GM12891 (cell line): ENCODE data around the gene KLF9.

Experiments
- DNase-seq: peaks from one replicate; pipeline ENCODE4 v3.0.0; 2011; ENCODE audit warnings: low spot score; ENCODE audit not compliant: insufficient read length
- FAIRE-seq: peaks from 2 replicates; lab custom pipeline; 2011; peaks lifted over from hg19 to GRCh38; lab: Jason Lieb, UNC
- PAX5 ChIP-seq: IDR thresholded peaks from 2 replicates; pipeline ENCODE4 v1.6.1; 2011; ENCODE audit warnings: low read length, moderate library complexity, mild to moderate bottlenecking; ENCODE audit not compliant: insufficient read depth, severe bottlenecking
- POLR2A ChIP-seq: IDR thresholded peaks from 2 replicates; pipeline ENCODE4 v1.6.1; 2011; ENCODE audit warnings: low read depth, low read length, control low read depth
- POLR2AphosphoS5 ChIP-seq: IDR thresholded peaks from 2 replicates; pipeline ENCODE4 v1.6.1; 2011; ENCODE audit warnings: low read depth, low read length, control low read depth
- POU2F2 ChIP-seq: IDR thresholded peaks from 2 replicates; pipeline ENCODE4 v1.6.1; 2011; ENCODE audit warnings: low read depth, mild to moderate bottlenecking, control low read depth, low read length, moderate library complexity
- SPI1 ChIP-seq: IDR thresholded peaks from 2 replicates; pipeline ENCODE4 v1.6.1; 2011; ENCODE audit warnings: low read depth, low read length, control low read depth
- TAF1 ChIP-seq: IDR thresholded peaks from 2 replicates; pipeline ENCODE4 v1.6.1; 2011; ENCODE audit warnings: low read depth, low read length, control low read depth

The KLF9 gene

DNA sequence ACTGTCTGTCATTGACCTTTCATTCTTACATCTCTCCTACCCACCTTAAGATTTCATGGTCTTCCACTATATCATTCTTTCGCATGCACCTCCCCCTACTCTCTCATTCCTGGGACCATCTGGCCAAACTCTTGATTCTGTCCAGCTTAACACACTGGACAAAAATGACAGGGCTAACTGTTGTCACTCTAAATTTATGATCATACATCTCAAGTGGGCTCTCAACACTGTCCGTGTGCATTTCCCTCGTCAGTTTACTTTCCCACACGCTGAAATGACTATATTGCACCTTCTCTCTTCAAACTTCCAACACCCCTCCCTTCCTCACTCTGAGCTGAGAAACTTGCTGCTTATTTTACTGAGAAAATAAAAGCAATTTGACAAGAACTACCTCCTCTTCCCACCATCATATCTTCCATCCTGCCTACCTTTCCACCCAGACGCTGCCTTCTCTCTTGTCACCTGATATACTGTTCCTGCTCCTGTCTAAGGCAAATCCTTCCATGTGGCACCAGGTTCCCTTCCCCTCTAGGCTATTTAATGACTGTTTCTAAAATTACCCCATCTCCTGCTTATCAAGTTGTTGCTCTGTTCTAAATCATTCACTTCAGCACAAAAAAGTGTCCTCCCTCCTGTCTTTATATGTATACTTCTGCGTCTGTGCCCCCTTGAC is 8.1 kb upstream of the KLF9 start:
- FAIRE-seq (no peak), DNase-seq (no peak)
- no peak for TF ChIP-seq POLR2AphosphoS5
- no peak for TF ChIP-seq POU2F2
- TF ChIP-seq POLR2A: no peak
- no peak for TF ChIP-seq PAX5
- no peak for TF ChIP-seq SPI1
- no peak for TF ChIP-seq TAF1

DNA sequence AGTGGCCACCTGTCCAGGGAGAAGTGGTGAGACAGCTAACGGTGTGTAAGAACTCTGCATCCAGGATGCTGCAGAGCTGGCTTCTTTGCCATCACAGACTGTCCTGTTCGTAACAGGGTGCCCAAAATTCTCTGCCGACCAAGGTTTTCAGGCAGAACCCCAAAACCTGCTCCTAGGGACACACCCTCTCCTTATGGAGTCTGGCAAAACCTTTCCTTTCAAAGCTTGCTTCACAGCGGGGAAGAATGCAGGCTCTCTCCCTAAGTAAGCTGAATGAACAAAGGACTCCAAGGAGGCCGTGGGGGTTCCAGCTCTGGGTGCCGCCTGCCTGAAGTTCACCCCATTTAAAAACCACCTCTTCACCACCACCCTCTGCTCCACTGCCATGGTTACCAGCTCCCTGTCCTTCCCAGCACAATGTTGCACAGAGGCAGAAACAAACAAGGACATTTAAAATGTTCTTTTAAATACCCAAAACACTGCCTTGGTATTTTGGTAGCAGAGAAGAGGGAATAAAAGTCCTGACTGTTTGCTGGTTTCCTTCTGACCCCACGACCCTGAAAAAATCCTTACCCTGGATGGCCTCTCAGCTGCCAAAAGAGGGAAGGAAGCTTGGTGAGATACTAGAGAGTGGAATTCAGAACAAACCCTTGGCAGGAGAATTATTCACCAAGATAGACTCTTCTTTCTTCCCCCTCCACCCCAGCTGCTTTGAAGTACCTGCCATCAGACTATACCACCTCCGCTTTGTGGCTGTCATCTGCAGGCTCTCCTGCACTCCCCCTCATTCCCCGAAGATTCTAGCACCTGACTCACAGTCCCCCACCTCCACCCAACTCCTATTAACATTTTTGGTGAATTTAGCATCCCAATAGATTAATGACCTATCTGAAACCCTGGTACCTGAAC is 7.1 kb upstream of the KLF9 start:
- DNase-seq: no peak
- FAIRE-seq: no peak
- TF ChIP-seq SPI1 (no peak), POLR2AphosphoS5 (no peak), POU2F2 (no peak), PAX5 (no peak), POLR2A (no peak), TAF1 (no peak)

DNA sequence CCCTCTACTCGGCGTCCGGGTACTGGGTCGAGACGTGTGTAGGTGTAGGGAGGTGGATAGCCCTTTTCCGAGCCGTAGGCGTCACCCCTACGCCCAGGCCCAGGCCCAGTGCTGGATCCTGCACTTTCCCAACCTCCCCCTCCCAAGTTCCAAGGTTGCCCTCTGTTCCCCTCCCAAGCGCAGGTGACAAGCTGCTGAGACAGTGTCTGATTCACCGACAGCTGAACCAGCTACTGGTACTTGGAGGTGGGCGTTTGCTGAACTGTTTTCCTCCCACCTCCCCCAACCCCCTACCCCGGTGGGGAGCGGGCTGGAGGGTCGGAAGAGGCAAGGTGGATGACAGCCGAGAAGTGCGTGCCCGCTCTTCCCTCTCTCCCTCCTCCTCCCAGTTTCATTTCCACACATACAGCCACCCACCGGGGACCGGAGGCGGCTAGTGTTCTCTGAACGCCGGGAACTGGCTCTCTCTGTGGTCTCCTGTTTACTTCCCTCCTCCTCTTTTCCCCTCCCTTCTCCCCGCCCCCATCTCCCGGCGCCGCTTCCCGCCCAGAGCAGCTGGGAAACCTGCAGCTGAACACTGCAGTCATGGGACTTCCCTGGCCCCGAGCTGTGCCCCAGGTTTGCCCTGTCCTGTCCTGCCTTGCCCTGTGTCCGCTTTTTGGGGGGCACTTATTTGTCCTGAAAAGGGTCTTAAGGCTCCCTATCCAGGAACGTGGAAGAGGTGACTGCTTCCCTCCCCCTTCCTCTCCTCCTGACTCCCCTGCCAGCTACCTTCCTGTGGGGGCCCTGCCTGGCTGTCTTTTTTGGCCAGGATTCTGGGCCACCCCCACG is 6.2 kb upstream of the KLF9 start:
- peak; percentile 9 for FAIRE-seq
- DNase-seq: no peak
- no peak for TF ChIP-seq POLR2AphosphoS5
- peak; percentile 21 for TF ChIP-seq SPI1

DNA sequence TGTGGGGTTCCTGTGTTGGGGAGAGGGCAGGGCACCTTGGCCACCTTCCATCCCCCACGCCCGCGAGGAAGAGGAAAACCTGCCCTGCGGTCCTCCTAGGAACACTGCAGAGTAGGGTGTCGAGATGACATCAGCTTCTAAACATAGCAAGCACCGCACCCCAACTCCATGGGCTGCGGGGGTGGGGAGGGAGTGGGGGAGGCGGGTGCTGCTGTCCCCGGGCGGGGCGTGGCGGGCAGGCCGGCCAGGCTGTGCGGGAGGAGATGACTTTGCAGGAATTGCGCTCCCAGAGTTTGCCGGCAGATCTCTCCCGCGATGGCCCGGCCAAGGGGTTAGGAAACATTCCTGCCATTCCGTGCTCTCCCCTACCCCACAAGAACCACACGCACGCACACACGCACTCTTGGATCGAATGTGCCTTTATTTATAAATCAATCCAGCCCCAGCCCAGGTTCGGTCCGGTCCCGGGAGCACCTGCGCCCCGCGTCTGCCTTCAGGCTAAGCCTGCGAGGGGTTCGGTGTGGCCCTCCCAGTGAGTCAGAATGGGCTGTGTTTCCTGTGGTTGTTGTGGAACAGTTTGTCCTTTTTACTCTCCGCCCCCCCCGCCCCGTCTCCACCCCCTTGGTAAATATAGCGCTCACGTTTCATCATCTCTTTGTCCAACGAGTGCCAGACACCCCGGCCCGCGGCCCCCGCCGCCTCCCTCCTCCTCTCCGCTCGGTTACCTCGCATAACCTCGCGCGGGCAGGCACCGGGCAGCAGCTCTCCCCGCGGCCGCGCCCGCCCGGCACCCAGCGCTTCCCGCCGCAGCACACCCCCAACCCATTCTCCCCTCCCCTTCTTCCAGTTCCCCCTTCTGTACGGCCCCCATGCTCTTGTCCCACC is 5.3 kb upstream of the KLF9 start:
- peak; percentile 61 for DNase-seq
- FAIRE-seq: peak; percentile 82
- TF ChIP-seq POLR2AphosphoS5: no peak

DNA sequence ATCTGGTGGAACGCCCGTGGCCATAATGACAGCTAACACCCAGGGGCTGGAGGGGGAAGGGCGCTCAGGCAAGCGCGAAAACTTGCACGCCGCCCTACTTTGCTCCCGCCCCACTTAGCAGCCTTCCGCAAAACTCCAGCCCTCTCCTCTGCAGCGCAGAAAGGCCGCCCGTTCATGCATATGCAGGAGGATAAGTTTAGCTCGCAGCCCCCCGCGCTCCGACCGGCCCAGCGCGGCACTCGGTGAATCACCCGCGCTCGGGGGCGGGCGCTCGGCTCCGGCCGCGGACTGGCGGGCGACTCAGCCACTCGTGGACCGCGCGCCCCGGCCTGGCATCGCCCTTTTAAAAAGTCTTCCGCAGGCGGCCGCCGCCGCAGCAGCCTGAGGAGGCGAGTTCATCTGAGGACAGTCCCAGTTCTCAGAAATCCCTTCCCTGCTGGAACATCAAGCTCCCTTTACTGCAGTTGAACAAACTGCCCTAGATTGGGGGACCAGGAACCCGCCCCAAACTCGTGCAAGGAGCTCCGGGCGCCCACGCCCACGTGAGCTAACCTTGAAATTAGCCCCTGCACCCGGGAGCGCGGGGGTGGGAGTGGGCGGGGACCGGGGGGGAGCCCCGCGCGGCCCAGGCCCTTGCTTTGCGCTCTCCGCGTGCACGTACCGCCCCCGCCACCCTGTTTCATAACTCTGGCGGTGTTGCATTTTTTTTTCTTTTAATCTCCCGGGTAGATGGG is 4.5 kb upstream of the KLF9 start:
- peak; percentile 86 for FAIRE-seq
- TF ChIP-seq SPI1 (no peak), POLR2A (no peak), POLR2AphosphoS5 (no peak), POU2F2 (peak; percentile 77; the same call in 1 of the 2 replicates)
- peak; percentile 70 for DNase-seq

DNA sequence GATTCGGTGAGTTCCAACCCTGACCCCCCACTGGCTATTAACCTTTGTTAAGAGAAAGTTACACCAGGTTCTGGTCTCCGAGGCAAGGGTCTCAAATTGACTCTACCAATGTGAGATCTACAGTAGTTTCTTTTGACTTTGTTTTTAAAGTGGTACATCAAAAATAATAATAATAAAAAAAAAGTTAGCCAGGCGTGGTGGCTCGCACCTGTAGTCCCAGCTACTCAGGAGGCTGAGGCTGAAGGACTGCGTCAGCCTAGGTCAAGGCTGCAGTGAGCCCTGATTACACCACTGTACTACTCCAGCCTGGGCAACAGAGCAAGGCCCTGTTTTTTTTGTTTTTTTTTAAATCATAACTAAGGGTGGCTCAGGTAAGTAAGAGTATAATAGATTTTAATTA is 1.0 kb upstream of the KLF9 start:
- DNase-seq (no peak), FAIRE-seq (no peak)
- TF ChIP-seq SPI1 (no peak), TAF1 (no peak), POLR2AphosphoS5 (no peak), PAX5 (no peak), POLR2A (no peak), POU2F2 (no peak)

DNA sequence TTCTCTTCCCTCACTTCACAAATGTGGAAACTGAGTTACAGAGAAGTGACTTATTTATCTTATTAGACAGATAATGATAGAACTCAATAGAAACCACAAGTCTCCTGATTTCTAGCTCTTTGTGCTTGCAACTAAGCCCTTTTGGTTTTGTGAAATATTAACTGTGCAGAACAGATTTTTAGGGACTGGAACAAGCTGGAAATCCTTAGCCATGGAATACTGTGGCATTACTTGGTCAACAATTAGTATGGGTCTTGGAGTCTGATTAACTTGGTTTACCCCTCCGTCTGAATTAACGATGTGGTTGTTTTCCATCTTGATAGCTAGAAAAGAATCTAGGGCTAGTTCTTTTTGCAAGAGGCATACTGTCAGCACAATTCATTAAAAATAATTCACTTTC is 584 bp upstream of the KLF9 start:
- FAIRE-seq (no peak), DNase-seq (no peak)
- TF ChIP-seq POLR2A: no peak
- TF ChIP-seq POU2F2: no peak
- no peak for TF ChIP-seq TAF1
- no peak for TF ChIP-seq SPI1
- TF ChIP-seq POLR2AphosphoS5: no peak
- TF ChIP-seq PAX5: no peak

DNA sequence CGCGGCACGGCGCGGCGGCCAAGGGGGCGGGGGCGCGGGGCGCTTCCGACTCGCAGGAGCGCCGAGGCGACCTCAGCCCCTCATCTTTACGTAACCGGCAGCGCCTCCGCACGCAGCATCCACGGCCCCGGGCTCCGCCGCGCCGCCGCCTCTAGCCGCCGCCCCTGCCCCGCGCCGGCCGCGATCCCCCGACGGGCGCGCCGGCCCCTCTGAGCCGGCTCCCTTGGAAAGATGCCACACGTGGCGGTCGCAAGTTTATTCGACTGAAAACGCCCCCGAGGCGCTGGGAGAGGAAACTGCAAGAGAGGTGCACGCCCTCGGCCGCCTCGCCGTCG is 1.0 kb downstream of the KLF9 start:
- FAIRE-seq (peak; percentile 35), DNase-seq (peak; percentile 36)
- TF ChIP-seq POLR2AphosphoS5 (no peak), POLR2A (no peak)

DNA sequence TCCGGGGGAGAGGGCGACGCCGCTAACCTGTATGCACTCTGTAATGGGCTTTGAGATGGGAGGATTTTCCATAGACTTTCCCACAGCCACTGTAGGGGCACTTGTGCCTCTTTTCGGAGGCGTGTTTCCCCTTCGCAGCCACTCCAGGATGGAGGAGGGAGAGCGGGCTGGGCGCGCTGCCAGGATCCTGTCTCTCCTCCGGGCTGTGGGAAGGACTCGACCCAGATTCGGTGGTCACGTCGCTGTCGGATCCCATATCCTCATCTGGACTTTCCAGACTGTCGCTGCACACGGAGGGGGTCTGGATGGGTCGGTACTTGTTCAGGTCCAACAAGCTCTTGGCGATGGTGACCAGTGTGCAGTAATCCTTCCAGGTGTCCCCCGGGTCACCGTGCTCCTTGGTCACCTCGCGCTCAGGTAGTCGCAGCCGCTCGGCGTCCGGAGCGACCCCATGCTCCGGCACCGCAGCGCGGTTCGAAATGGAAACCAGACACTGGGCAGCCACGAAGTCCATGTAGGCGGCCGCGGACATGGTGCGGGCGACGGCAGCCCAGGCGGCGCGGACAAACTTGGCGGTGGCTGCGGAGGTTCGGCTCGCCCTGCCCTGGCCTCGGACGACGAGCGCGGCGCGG is 1.5 kb downstream of the KLF9 start:
- TF ChIP-seq POLR2AphosphoS5 (no peak), PAX5 (no peak), TAF1 (no peak), POU2F2 (no peak), POLR2A (no peak), SPI1 (no peak)
- FAIRE-seq (no peak), DNase-seq (no peak)
